ENCODE results near the gene CLRN3. TPM values are rescaled to one million over a fixed set of nuclear protein-coding genes. Genes with fewer than 3 reads are reported as not detected.

Gene CLRN3
- total RNA-seq, 1 experiment from 2014 or later, result not detected

- intact Hi-C loops (cut with micrococcal nuclease), result no loop called here
- H3K27me3 Mint-ChIP-seq (ENCODE audit: insufficient read depth, unreplicated experiment), result peaks cover 22% of the 10 kb centered on the region
- no peak overlapping the region for H3K27ac Mint-ChIP-seq (ENCODE audit: low read depth, unreplicated experiment)
- no TSS peak for BruUV-seq (replicated peaks)
- H3K36me3 Mint-ChIP-seq (ENCODE audit: insufficient read depth, unreplicated experiment), result no peaks in the 10 kb centered on the region
- no peak overlapping the region for H3K4me3 Mint-ChIP-seq (ENCODE audit: unreplicated experiment)
- peaks cover 8% of the 10 kb centered on the region for H3K4me1 Mint-ChIP-seq (ENCODE audit: insufficient read depth, unreplicated experiment)
- no peak for TF ChIP-seq CTCF (IDR thresholded peaks at IDR 0.05; ENCODE audit: unreplicated experiment)
- ChIA-PET POLR2A (no interaction called here), CTCF (interaction anchor here (0.5 to 1.8 kb wide), 4 partner anchors 18 to 129 kb away, joined by 3 to 15 read pairs (median 4); no protein-coding TSS in a partner anchor)
- peaks cover 10% of the 10 kb centered on the region for H3K9me3 Mint-ChIP-seq (ENCODE audit: unreplicated experiment)
- DNase-seq (ENCODE audit: unreplicated experiment), result no peak
Observed at GRCh38 chr10:127836176-127836575, 56.6 kb downstream of the CLRN3 start.

GRCh38 chr10:127834791-127835190, 58.0 kb downstream of the CLRN3 start:
- Mint-ChIP-seq H3K27me3 (ENCODE audit: insufficient read depth, unreplicated experiment) (peaks cover 27% of the 10 kb centered on the region), H3K36me3 (ENCODE audit: insufficient read depth, unreplicated experiment) (no peaks in the 10 kb centered on the region), H3K4me1 (ENCODE audit: insufficient read depth, unreplicated experiment) (peaks cover 8% of the 10 kb centered on the region), H3K4me3 (ENCODE audit: unreplicated experiment) (no peak overlapping the region), H3K27ac (ENCODE audit: low read depth, unreplicated experiment) (no peak overlapping the region), H3K9me3 (ENCODE audit: unreplicated experiment) (peaks cover 10% of the 10 kb centered on the region)
- no TSS peak for BruUV-seq (replicated peaks)
- no peak for TF ChIP-seq CTCF (IDR thresholded peaks at IDR 0.05; ENCODE audit: unreplicated experiment)
- ChIA-PET CTCF (no interaction called here), POLR2A (no interaction called here)
- no peak for DNase-seq (ENCODE audit: unreplicated experiment)
- intact Hi-C loops (cut with micrococcal nuclease), result no loop called here

- no peak for DNase-seq (ENCODE audit: unreplicated experiment)
- no TSS peak for BruUV-seq (replicated peaks)
- H3K27me3 Mint-ChIP-seq (ENCODE audit: insufficient read depth, unreplicated experiment), result peaks cover 32% of the 10 kb centered on the region
- intact Hi-C loops (cut with micrococcal nuclease), result no loop called here
- H3K27ac Mint-ChIP-seq (ENCODE audit: low read depth, unreplicated experiment), result no peak overlapping the region
- H3K36me3 Mint-ChIP-seq (ENCODE audit: insufficient read depth, unreplicated experiment), result no peaks in the 10 kb centered on the region
- CTCF ChIA-PET, result interaction anchor here (0.6 to 0.7 kb wide), 2 partner anchors 20 to 72 kb away, joined by 3 read pairs; no protein-coding TSS in a partner anchor
- peaks cover 10% of the 10 kb centered on the region for H3K9me3 Mint-ChIP-seq (ENCODE audit: unreplicated experiment)
- TF ChIP-seq CTCF (IDR thresholded peaks at IDR 0.05; ENCODE audit: unreplicated experiment), result no peak
- peaks cover 8% of the 10 kb centered on the region for H3K4me1 Mint-ChIP-seq (ENCODE audit: insufficient read depth, unreplicated experiment)
- POLR2A ChIA-PET, result no interaction called here
- no peak overlapping the region for H3K4me3 Mint-ChIP-seq (ENCODE audit: unreplicated experiment)
Observed at GRCh38 chr10:127834221-127834620, 58.5 kb downstream of the CLRN3 start.

GRCh38 chr10:127833804-127834203, 58.9 kb downstream of the CLRN3 start:
- H3K9me3 Mint-ChIP-seq (ENCODE audit: unreplicated experiment), result peaks cover 10% of the 10 kb centered on the region
- H3K4me1 Mint-ChIP-seq (ENCODE audit: insufficient read depth, unreplicated experiment), result peaks cover 8% of the 10 kb centered on the region
- TF ChIP-seq CTCF (IDR thresholded peaks at IDR 0.05; ENCODE audit: unreplicated experiment), result no peak
- H3K4me3 Mint-ChIP-seq (ENCODE audit: unreplicated experiment), result no peak overlapping the region
- DNase-seq (ENCODE audit: unreplicated experiment), result no peak
- ChIA-PET POLR2A (no interaction called here), CTCF (interaction anchor here (0.6 to 0.7 kb wide), 3 partner anchors 20 to 1085 kb away, joined by 3 read pairs; no protein-coding TSS in a partner anchor)
- no peaks in the 10 kb centered on the region for H3K36me3 Mint-ChIP-seq (ENCODE audit: insufficient read depth, unreplicated experiment)
- no TSS peak for BruUV-seq (replicated peaks)
- H3K27me3 Mint-ChIP-seq (ENCODE audit: insufficient read depth, unreplicated experiment), result peaks cover 32% of the 10 kb centered on the region
- no peak overlapping the region for H3K27ac Mint-ChIP-seq (ENCODE audit: low read depth, unreplicated experiment)
- intact Hi-C loops (cut with micrococcal nuclease), result no loop called here
